ENCODE results near the gene GALNS. TPM values are rescaled to one million over a fixed set of nuclear protein-coding genes. Genes with fewer than 3 reads are reported as not detected.

Gene GALNS
- total and polyA plus RNA-seq, 2 experiments from 2014 or later, result 9.7 to 18.8 TPM

DNA sequence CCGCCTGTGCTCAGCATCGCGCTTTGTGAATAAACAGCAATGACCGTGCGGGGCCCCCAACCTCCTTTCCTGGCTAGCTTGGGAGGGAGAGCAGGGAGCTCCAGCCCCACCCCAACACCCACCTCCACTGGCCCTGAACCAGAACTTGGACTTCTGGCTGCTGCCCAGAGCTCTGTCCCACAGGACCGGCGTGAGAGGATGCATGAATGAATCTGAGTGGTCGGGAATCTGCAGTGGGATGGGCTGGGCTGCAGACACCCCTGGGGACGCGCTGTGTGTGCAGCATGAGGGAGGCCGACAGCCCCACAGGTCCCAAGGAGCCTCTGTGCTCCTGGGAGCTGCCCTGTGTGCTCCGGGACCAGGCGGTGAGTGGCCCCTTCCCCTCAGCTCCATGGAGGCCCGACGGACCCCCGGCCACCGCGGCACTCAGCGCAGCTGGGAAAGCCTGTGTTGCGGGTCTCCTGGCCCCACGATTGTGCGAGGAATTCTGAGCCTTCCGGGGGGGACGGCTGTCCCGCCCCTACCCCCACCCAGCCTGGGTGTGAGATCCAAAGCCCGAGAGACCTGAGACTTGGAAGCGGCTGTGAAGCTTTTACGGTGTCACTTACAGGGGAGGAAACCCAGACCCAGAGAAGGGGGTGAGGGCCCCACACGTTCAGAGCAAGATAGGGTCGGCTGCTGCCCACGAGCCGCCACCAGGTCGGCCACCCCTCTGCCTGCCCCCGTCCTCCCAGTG, 77.2 kb downstream of the GALNS start:
- H3K4me2 ChIP-seq, result no peak overlapping the region
- no peak overlapping the region for H3K4me3 Mint-ChIP-seq

More for the DNA sequence above, 77.2 kb downstream of the GALNS start:
- peaks cover 22% of the 10 kb centered on the region; the same call in 1 of the 2 replicates for H3K4me1 ChIP-seq (ENCODE audit: insufficient read depth)
- no peaks in the 10 kb centered on the region for H3K36me3 Mint-ChIP-seq (ENCODE audit: low read depth)
- H3F3A ChIP-seq (replicated peaks; ENCODE audit: low read depth), result peaks cover 6% of the 10 kb centered on the region; the same call in 1 of the 2 replicates
- H2AFZ ChIP-seq, result no peak overlapping the region
- H3K4me3 ChIP-seq, result no peak overlapping the region
- no peaks in the 10 kb centered on the region for H3K36me3 ChIP-seq (ENCODE audit: insufficient read depth)
- H3K9me2 ChIP-seq (ENCODE audit: insufficient read depth), result no peaks in the 10 kb centered on the region
- TF ChIP-seq JUNB (IDR thresholded peaks at IDR 0.05; ENCODE audit: unreplicated experiment) (no peak), EZH2phosphoT487 (IDR thresholded peaks at IDR 0.05; ENCODE audit: unreplicated experiment) (no peak), NANOG (IDR thresholded peaks at IDR 0.05; ENCODE audit: borderline replicate concordance) (no peak), ZNF331 (CRISPR knock-in tag; IDR thresholded peaks at IDR 0.05; ENCODE audit: low read depth) (no peak), CREB1 (CRISPR knock-in tag; IDR thresholded peaks at IDR 0.05; ENCODE audit: low read depth) (no peak), ZNF114 (CRISPR knock-in tag; IDR thresholded peaks at IDR 0.05) (no peak), POLR2AphosphoS5 (IDR thresholded peaks at IDR 0.05; ENCODE audit: low read depth) (no peak), EZH2 (IDR thresholded peaks at IDR 0.05; ENCODE audit: low read depth, unreplicated experiment) (no peak), STAT1 (IDR thresholded peaks at IDR 0.05; ENCODE audit: unreplicated experiment) (no peak)
- TF ChIP-seq, protein P1, sequence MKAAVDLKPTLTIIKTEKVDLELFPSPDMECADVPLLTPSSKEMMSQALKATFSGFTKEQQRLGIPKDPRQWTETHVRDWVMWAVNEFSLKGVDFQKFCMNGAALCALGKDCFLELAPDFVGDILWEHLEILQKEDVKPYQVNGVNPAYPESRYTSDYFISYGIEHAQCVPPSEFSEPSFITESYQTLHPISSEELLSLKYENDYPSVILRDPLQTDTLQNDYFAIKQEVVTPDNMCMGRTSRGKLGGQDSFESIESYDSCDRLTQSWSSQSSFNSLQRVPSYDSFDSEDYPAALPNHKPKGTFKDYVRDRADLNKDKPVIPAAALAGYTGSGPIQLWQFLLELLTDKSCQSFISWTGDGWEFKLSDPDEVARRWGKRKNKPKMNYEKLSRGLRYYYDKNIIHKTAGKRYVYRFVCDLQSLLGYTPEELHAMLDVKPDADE (IDR thresholded peaks at IDR 0.05), result no peak
- TF ChIP-seq, protein P2, sequence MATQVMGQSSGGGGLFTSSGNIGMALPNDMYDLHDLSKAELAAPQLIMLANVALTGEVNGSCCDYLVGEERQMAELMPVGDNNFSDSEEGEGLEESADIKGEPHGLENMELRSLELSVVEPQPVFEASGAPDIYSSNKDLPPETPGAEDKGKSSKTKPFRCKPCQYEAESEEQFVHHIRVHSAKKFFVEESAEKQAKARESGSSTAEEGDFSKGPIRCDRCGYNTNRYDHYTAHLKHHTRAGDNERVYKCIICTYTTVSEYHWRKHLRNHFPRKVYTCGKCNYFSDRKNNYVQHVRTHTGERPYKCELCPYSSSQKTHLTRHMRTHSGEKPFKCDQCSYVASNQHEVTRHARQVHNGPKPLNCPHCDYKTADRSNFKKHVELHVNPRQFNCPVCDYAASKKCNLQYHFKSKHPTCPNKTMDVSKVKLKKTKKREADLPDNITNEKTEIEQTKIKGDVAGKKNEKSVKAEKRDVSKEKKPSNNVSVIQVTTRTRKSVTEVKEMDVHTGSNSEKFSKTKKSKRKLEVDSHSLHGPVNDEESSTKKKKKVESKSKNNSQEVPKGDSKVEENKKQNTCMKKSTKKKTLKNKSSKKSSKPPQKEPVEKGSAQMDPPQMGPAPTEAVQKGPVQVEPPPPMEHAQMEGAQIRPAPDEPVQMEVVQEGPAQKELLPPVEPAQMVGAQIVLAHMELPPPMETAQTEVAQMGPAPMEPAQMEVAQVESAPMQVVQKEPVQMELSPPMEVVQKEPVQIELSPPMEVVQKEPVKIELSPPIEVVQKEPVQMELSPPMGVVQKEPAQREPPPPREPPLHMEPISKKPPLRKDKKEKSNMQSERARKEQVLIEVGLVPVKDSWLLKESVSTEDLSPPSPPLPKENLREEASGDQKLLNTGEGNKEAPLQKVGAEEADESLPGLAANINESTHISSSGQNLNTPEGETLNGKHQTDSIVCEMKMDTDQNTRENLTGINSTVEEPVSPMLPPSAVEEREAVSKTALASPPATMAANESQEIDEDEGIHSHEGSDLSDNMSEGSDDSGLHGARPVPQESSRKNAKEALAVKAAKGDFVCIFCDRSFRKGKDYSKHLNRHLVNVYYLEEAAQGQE (IDR thresholded peaks at IDR 0.05; ENCODE audit: unreplicated experiment), result no peak
- TF ChIP-seq, protein P3, sequence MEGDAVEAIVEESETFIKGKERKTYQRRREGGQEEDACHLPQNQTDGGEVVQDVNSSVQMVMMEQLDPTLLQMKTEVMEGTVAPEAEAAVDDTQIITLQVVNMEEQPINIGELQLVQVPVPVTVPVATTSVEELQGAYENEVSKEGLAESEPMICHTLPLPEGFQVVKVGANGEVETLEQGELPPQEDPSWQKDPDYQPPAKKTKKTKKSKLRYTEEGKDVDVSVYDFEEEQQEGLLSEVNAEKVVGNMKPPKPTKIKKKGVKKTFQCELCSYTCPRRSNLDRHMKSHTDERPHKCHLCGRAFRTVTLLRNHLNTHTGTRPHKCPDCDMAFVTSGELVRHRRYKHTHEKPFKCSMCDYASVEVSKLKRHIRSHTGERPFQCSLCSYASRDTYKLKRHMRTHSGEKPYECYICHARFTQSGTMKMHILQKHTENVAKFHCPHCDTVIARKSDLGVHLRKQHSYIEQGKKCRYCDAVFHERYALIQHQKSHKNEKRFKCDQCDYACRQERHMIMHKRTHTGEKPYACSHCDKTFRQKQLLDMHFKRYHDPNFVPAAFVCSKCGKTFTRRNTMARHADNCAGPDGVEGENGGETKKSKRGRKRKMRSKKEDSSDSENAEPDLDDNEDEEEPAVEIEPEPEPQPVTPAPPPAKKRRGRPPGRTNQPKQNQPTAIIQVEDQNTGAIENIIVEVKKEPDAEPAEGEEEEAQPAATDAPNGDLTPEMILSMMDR (conservative IDR thresholded peaks at IDR 0.05; ENCODE audit: low read depth in 2 of 2), result no peak
- TF ChIP-seq, protein P4, sequence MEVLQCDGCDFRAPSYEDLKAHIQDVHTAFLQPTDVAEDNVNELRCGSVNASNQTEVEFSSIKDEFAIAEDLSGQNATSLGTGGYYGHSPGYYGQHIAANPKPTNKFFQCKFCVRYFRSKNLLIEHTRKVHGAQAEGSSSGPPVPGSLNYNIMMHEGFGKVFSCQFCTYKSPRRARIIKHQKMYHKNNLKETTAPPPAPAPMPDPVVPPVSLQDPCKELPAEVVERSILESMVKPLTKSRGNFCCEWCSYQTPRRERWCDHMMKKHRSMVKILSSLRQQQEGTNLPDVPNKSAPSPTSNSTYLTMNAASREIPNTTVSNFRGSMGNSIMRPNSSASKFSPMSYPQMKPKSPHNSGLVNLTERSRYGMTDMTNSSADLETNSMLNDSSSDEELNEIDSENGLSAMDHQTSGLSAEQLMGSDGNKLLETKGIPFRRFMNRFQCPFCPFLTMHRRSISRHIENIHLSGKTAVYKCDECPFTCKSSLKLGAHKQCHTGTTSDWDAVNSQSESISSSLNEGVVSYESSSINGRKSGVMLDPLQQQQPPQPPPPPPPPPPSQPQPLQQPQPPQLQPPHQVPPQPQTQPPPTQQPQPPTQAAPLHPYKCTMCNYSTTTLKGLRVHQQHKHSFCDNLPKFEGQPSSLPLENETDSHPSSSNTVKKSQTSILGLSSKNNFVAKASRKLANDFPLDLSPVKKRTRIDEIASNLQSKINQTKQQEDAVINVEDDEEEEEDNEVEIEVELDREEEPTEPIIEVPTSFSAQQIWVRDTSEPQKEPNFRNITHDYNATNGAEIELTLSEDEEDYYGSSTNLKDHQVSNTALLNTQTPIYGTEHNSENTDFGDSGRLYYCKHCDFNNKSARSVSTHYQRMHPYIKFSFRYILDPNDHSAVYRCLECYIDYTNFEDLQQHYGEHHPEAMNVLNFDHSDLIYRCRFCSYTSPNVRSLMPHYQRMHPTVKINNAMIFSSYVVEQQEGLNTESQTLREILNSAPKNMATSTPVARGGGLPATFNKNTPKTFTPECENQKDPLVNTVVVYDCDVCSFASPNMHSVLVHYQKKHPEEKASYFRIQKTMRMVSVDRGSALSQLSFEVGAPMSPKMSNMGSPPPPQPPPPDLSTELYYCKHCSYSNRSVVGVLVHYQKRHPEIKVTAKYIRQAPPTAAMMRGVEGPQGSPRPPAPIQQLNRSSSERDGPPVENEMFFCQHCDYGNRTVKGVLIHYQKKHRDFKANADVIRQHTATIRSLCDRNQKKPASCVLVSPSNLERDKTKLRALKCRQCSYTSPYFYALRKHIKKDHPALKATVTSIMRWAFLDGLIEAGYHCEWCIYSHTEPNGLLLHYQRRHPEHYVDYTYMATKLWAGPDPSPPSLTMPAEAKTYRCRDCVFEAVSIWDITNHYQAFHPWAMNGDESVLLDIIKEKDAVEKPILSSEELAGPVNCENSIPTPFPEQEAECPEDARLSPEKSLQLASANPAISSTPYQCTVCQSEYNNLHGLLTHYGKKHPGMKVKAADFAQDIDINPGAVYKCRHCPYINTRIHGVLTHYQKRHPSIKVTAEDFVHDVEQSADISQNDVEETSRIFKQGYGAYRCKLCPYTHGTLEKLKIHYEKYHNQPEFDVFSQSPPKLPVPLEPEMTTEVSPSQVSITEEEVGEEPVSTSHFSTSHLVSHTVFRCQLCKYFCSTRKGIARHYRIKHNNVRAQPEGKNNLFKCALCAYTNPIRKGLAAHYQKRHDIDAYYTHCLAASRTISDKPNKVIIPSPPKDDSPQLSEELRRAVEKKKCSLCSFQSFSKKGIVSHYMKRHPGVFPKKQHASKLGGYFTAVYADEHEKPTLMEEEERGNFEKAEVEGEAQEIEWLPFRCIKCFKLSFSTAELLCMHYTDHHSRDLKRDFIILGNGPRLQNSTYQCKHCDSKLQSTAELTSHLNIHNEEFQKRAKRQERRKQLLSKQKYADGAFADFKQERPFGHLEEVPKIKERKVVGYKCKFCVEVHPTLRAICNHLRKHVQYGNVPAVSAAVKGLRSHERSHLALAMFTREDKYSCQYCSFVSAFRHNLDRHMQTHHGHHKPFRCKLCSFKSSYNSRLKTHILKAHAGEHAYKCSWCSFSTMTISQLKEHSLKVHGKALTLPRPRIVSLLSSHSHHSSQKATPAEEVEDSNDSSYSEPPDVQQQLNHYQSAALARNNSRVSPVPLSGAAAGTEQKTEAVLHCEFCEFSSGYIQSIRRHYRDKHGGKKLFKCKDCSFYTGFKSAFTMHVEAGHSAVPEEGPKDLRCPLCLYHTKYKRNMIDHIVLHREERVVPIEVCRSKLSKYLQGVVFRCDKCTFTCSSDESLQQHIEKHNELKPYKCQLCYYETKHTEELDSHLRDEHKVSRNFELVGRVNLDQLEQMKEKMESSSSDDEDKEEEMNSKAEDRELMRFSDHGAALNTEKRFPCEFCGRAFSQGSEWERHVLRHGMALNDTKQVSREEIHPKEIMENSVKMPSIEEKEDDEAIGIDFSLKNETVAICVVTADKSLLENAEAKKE (CRISPR knock-in tag; IDR thresholded peaks at IDR 0.05), result no peak
- no peak overlapping the region for H3K27ac Mint-ChIP-seq
- H3K27ac ChIP-seq (ENCODE audit: low read depth), result no peak overlapping the region
- DNase-seq (ENCODE audit: low spot score), result peak; percentile 19
- peaks cover 83% of the 10 kb centered on the region for H3K79me2 ChIP-seq (replicated peaks; ENCODE audit: insufficient read depth)
- no peaks in the 10 kb centered on the region for H3K27me3 ChIP-seq (ENCODE audit: insufficient read depth)
- peaks cover 22% of the 10 kb centered on the region for H3K27me3 Mint-ChIP-seq (ENCODE audit: insufficient read depth, low read depth, poor library complexity)
- no peaks in the 10 kb centered on the region; the same call in 2 of the 3 replicates for H3K9me3 Mint-ChIP-seq
- ATAC-seq, result no peak
- 0 out of 2 replicates have a peak, but pooled peaks cover 7% of the 10 kb centered on the region for H4K20me1 ChIP-seq (replicated peaks; ENCODE audit: insufficient read depth)
- H3K4me1 Mint-ChIP-seq, result peaks cover 45% of the 10 kb centered on the region

All from GM23338 (cell line).